Peyer's patch (tissue), 4 donors: ENCODE measurements around the gene CD28. TPM values are rescaled to one million over a fixed set of nuclear protein-coding genes. Genes with fewer than 3 reads are reported as not detected.
"Not testable (repeated sequence)": the region's sequence is repeated elsewhere in the genome, so short reads cannot be mapped to it uniquely, and the experiment has no call there.

ENCODE experiments used
- DNase-seq, 3 donors: peaks; one replicate each; pipeline ENCODE4 v3.0.0-alpha.2; 2017 to 2019
- H3K27ac ChIP-seq, 4 donors: fragments of 200-600 bp; sonication (generic); one replicate each; pipeline ENCODE4 v1.5.1; 2016 to 2019
- H3K27me3 ChIP-seq, 2 donors: fragments of 200-600 bp; sonication (generic); one replicate each; pipeline ENCODE4 v1.5.1; 2019
- H3K36me3 ChIP-seq, 3 donors: fragments of 200-600 bp; sonication (generic); one replicate each; pipeline ENCODE4 v1.5.1; 2016 to 2019
- H3K4me1 ChIP-seq, 4 donors: fragments of 200-600 bp; sonication (generic); one replicate each; pipeline ENCODE4 v1.5.1; 2016 to 2019
- H3K4me3 ChIP-seq, 4 donors: fragments of 200-600 bp; sonication (generic); 1 replicate in 3 of 4; 2 replicates in 1 of 4; pipeline ENCODE4 v1.5.1; 2016 to 2019; ENCODE audit warnings: mild to moderate bottlenecking in 1 of 4
- H3K9me3 ChIP-seq, 4 donors: fragments of 200-600 bp; sonication (generic); one replicate each; pipeline ENCODE4 v1.5.1; 2016 to 2019; ENCODE audit warnings: mild to moderate bottlenecking in 1 of 4
- POLR2A ChIP-seq, 2 donors: fragments of 450-650 bp; IDR thresholded peaks; one replicate each; pipeline ENCODE4 v1.5.1; 2017; ENCODE audit warnings: antibody characterized with exemption in 2 of 2, mild to moderate bottlenecking in 2 of 2, moderate library complexity in 2 of 2
- total RNA-seq, 4 donors: library from RNA; depleted of rRNA; stranded (reverse); fragments of >200 nt; gene quantifications; one replicate each; pipeline ENCODE4 v1.1.0, GENCODE V29; 2016
- TF ChIP-seq, protein P1 (sequence below), 6 experiments: fragments of 450-650 bp in 4 of 6; fragments of 200-600 bp in 2 of 6; sonication (generic) in 1 of 6; IDR thresholded peaks; one replicate each; pipeline ENCODE4 v1.5.1; 2017 to 2019; ENCODE audit warnings: antibody characterized with exemption in 6 of 6, mild to moderate bottlenecking in 3 of 6, moderate library complexity in 1 of 6

CD28 gene
- total RNA-seq, 4 donors from 2014 or later = 0.53 to 5.0 (median 0.76) TPM

DNA sequence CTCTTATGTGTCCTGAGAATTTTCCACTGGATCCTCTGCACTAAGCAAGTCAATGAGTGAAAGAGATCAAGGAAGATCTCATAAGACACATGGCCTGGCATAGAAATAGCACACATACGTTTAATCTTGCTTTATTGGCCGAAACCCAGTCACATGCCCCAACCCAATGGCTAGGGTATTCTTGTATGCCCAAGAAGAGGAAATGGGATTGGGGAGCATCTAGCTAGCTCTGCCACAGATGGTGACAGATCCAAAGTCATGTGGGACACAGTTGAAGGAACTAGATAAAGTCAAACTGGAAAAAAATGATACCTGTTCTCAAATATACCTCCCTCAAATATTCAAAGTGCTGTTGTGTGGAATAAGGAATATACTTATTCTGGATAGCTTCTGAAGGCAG, 74.7 kb downstream of the CD28 start:
- Histone ChIP-seq H3K27me3 (no peaks in the 10 kb centered on the region), H3K4me1 (peaks cover 0 to 19% (median 0%) of the 10 kb centered on the region in 4 donors), H3K9me3 (no peaks in the 10 kb centered on the region), H3K4me3 (no peak overlapping the region), H3K27ac (no peak overlapping the region), H3K36me3 (no peaks in the 10 kb centered on the region)
- no peak for DNase-seq
- TF ChIP-seq, protein P1, sequence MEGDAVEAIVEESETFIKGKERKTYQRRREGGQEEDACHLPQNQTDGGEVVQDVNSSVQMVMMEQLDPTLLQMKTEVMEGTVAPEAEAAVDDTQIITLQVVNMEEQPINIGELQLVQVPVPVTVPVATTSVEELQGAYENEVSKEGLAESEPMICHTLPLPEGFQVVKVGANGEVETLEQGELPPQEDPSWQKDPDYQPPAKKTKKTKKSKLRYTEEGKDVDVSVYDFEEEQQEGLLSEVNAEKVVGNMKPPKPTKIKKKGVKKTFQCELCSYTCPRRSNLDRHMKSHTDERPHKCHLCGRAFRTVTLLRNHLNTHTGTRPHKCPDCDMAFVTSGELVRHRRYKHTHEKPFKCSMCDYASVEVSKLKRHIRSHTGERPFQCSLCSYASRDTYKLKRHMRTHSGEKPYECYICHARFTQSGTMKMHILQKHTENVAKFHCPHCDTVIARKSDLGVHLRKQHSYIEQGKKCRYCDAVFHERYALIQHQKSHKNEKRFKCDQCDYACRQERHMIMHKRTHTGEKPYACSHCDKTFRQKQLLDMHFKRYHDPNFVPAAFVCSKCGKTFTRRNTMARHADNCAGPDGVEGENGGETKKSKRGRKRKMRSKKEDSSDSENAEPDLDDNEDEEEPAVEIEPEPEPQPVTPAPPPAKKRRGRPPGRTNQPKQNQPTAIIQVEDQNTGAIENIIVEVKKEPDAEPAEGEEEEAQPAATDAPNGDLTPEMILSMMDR (IDR thresholded peaks at IDR 0.05) = no peak

DNA sequence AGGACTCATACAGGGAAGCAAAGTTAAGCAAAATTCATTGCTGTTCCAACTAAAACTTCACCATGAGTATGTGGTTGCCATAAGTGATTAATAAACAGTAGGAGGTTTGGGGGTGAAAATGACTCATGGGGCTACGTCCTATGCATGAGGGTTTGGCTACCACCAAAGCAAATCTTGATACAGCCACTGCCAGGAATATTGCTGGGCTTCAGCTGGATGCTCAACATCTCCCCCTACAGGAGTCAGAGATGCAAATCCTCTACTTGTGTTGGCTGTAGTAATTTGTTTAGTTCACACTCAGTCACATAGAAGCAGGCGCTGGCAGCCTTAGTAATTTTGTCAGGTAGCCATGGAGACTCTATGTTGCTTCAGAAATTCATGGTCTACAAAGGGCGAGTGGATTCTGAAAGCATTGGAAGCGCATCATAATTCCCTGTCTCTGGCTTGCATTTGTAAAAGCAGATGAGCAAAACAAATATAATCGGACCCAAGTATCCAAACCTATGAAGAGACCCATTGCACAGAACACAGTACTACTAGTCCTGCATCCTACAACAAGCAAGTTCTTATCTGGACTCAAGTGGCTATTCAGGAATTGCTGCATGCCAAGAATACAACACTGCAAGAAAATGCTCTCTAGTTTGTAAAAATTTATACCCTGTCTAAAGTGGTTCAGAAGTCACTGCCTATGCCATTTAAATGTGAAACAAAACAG, 76.0 kb downstream of the CD28 start:
- H3K9me3 ChIP-seq = no peaks in the 10 kb centered on the region
- peak in 1 of 3 donors; percentile 67 for DNase-seq
- H3K27ac ChIP-seq = no peak overlapping the region
- H3K27me3 ChIP-seq = no peaks in the 10 kb centered on the region
- TF ChIP-seq, protein P1 (IDR thresholded peaks at IDR 0.05) = peak in 5 of 6 experiments; percentile 14 to 75 (median 63)
- TF ChIP-seq POLR2A (IDR thresholded peaks at IDR 0.05) = no peak
- no peaks in the 10 kb centered on the region for H3K36me3 ChIP-seq
- H3K4me1 ChIP-seq = peaks cover 0 to 19% (median 0%) of the 10 kb centered on the region in 4 donors
- H3K4me3 ChIP-seq = no peak overlapping the region

DNA sequence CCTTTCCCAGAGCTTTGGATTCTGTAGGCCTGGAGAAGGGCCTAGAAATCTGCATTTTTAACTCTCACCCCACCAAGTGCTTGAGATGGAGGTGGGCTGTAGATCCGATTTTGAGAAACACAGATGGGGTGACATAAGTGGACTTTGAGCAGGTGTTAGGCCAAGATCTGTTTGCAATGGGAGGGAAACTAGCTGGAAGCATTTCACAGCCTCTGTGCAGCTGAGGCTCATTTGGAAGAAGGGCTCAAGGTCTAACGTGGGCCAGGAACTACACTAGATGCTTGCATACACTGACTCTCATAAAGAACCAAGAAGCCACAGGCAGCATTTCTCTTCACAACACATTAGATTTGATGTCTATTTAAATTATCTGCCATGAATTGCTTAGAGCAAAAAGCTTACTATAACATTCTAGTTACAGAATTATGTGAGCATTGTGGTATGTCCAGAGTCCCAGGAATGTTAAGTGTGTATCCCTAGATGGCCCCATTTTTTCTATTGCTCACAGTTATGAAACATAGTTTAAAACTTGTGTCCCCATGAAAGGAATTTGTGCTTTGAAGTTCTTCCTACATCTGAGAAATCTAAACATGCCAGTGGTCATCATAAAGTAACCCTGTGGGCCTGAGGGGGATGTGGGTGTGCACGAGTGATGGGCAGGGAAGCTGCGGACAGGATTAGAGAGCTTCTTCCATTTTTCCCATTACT, 77.2 kb downstream of the CD28 start:
- no peak overlapping the region for H3K4me3 ChIP-seq
- no peaks in the 10 kb centered on the region for H3K36me3 ChIP-seq
- peaks cover 0 to 19% (median 0%) of the 10 kb centered on the region in 4 donors for H3K4me1 ChIP-seq
- no peak overlapping the region for H3K27ac ChIP-seq
- H3K9me3 ChIP-seq = no peaks in the 10 kb centered on the region
- DNase-seq = no peak
- H3K27me3 ChIP-seq = no peaks in the 10 kb centered on the region
- TF ChIP-seq, protein P1 (IDR thresholded peaks at IDR 0.05) = no peak
- no peak for TF ChIP-seq POLR2A (IDR thresholded peaks at IDR 0.05)

DNA sequence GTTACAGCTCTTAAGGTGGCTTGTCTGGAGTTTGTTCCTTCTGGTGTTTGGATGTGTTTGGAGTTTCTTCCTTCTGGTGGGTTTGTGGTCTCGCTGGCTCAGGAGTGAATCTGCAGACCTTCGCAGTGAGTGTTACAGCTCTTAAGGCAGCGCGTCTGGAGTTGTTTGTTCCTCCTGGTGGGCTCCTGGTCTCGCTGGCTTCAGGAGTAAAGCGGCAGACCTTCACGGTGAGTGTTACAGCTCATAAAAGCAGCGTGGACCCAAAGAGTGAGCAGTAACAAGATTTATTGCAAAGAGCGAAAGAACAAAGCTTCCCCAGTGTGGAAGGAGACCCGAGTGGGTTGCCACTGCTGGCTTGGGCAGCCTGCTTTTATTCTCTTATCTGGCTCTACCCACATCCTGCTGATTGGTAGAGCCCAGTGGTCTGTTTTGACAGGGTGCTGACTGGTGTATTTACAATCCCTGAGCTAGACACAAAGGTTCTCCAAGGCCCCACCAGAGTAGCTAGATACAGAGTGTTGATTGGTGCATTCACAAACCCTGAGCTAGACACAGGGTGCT, 78.4 kb downstream of the CD28 start:
- not testable (repeated sequence) for H3K9me3 ChIP-seq, H3K27me3 ChIP-seq, H3K27ac ChIP-seq, H3K4me3 ChIP-seq, H3K36me3 ChIP-seq, DNase-seq
- H3K4me1 ChIP-seq = peaks cover 0 to 19% (median 0%) of the 10 kb centered on the region in 4 donors

DNA sequence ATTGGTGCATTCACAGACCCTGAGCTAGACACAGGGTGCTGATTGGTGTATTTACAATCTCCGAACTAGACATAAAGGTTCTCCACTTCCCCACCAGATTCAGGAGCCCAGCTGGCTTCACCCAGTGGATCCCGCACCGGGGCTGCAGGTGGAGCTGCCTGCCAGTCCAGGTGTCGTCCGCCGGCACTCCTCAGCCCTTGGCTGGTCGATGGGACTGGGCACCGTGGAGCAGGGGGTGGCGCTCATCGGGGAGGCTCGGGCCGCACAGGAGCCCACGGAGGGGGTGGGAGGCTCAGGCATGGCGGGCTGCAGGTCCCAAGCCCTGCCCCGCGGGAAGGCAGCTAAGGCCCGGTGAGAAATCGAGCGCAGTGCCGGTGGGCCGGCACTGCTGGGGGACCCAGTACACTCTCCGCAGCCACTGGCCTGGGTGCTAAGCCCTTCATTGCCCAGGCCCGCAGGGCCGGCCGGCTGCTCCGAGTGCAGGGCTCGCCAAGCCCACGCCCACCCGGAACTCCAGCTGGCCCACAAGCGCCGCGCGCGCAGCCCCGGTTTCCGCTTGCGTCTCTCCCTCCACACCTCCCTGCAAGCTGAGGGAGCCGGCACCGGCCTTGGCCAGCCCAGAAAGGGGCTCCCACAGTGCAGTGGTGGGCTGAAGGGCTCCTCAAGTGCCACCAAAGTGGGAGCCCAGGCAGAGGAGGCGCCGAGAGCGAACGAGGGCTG, 79.1 kb downstream of the CD28 start:
- DNase-seq, H3K36me3 ChIP-seq, H3K4me3 ChIP-seq, H3K9me3 ChIP-seq, H3K27ac ChIP-seq, H3K27me3 ChIP-seq: not testable (repeated sequence)
- H3K4me1 ChIP-seq = peaks cover 0 to 19% (median 0%) of the 10 kb centered on the region in 4 donors

DNA sequence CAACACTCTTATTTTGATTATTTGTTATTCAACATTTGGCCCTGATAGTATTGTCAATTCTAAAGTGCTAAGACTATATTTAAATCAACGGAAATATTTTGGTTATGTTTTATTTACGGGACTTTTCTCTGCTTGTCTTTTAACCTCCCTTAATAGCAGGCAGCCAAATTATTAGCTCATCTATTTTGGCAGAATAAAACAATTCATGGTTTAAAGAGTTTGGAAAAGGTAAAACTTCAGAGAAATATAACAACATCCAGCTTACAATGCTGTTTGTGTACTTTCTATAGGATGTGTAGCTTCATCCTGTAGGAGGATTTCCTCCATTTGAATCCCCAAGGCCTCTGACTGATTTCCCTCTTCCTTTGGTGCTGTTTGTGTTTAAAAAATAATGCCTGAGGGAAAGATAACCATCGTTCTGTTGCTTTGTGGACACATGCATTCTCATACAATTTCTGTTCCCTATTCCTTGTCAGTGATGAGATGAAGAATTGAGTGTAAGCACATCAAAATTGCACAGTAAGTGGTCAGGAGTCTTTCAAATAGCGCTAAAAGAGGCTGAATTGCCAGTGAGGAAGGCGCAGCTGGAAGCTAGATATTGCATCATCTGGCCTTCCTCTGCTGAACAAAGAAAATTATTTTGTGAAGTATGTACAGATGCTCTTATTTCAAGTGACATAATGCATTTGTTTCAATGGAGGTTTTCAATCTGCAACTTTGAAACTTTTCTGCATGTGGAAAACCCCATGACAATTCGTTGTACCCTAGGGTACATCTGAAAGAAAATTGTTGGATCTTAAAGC, 80.3 kb downstream of the CD28 start:
- DNase-seq = no peak
- Histone ChIP-seq H3K27ac (peak overlapping the region in 1 of 4 donors; percentile 36), H3K4me1 (peaks cover 0 to 19% (median 0%) of the 10 kb centered on the region in 4 donors), H3K4me3 (no peak overlapping the region), H3K9me3 (no peaks in the 10 kb centered on the region), H3K36me3 (no peaks in the 10 kb centered on the region), H3K27me3 (no peaks in the 10 kb centered on the region)
- TF ChIP-seq, protein P1 (IDR thresholded peaks at IDR 0.05) = no peak
- no peak for TF ChIP-seq POLR2A (IDR thresholded peaks at IDR 0.05)
